ENCODE measurements around the gene SUPT16H. TPM values are rescaled to one million over a fixed set of nuclear protein-coding genes. Genes with fewer than 3 reads are reported as not detected.
A peak's percentile ranks its signal among the peaks of the same experiment; 100 is the strongest.
"Not testable (repeated sequence)": the region's sequence is repeated elsewhere in the genome, so short reads cannot be mapped to it uniquely, and the experiment has no call there.

SUPT16H gene
- total RNA-seq, 1 donor from 2014 or later = 46.8 TPM

DNA sequence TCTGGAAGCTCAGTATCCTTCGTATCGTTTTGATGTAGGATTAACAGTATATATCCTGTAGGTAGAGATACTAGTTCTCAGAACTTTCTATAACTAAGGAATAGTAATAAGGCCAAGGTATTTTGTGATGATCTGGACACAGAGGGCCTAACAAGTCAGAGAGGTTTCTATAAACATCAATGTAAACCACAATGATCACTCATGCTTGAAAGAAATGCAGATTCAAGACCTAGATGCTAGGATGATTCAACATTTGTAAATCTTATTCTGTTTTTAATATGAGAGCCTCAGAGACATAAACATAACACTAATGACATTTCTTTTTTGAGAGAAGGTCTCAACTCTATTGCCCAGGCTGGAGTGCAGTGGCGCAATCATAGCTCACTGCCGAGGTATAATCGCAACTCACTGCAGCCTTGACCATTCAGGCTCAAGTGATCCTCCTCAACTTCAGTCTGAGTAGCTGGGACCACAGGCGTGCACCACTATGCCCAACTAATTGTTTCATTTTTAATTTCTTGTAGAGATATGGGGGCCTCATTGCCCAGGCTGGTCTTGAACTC, 16.2 kb downstream of the SUPT16H start:
- no peak for DNase-seq (ENCODE audit: low spot score)

DNA sequence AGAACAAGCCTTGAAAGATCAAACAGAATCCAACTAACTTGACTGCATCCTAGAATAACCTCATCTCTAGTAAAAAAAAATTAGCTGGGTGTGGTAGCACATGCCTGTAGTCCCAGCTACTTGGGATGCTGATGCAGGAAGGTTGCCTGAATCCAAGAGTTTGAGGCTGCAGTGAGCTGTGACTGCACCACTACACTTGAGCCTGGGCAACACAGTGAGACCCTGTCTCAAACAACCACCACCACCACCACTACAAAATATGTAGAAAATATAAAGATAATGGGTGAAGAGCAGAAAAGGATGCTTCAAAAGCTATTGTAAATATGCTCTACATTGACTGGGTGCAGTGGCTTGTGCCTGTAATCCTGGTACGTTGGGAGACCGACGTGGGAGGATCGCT, 27.3 kb downstream of the SUPT16H start:
- no peak for DNase-seq (ENCODE audit: low spot score)

DNA sequence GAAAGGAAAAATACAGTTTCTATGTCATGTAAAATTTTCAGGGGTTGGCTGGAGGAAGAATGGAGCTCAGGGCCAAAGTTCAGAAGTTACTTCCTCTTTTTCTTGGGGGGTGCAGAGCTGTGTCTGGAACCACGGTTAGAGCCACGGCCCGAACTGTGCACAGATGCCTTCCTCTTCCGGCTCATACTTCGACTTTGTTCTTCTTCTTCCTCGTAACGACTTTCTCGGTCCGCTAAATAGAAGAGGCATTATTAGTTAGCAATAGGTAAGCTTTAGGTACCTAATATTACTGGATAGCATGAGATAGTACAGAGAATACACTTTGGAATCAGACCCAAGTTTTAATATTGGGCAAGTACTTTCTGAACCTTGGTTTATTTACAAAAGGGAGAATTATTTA, 31.2 kb downstream of the SUPT16H start:
- no peak for DNase-seq (ENCODE audit: low spot score)

DNA sequence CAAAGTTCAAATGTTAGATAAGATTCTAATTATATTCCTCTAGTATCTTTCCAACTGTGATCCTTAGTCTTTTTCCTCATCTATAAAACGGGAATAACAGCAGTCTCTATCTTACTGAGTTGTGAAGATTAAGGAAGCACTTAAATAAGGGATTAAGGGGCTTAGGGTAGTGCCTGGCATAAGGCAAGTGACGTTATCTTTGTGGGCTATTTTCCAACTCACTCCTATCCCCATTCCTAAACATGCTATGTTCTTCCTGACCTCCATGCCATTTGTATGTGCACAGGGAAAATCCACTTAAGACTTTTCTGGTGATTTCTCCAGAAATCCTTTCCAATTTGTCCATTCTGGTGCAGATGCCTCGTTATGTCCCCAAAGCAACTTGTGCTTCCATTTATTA, 33.3 kb downstream of the SUPT16H start:
- no peak for DNase-seq (ENCODE audit: low spot score)

DNA sequence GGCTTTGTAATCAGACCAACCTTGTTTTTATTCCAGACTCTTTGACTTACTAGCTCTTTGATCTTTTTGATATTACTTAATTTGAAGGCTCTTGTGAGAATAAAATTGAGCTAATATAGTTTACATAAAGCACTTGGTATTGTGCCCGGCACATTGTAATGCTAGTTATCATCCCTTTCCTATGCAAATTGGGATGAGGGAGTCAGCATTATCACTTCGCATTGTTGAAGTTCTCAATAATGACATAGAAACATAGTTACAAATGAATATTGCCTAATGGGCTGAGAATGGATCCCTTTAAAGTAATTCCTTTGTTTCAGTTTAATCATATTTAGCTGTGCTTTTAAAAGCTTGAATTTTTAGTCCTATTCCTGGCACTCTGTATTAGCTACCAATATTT, 36.6 kb downstream of the SUPT16H start:
- no peak for DNase-seq (ENCODE audit: low spot score)

DNA sequence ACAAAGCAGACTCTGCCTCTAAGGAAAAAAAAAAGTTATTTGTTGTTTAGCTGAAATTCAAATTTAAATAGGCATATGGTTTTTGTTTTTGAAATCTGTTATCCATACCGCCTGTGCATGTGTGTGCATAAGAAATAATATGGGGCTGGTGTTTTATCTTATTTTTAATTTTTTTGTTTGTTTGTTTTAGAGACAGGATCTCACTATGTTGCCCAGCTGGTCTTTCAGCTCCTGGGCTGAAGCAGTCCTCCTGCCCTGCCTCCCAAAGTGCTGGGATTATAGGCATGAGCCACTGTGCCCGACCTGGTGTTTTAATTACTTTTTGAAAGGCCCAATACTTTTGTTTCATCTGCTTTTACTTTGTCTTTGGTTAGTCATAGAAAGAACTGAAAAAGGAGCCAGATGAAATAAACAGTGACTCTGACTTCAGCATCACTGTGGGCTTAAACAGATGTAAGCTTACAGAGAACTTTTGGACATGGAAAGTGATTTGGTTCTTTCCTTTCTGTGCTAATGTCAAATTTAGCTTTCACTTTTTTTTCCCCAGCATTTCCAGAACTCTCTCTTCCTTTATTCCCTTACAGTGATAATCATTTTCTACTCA, 37.2 kb downstream of the SUPT16H start:
- no peak for DNase-seq (ENCODE audit: low spot score)

DNA sequence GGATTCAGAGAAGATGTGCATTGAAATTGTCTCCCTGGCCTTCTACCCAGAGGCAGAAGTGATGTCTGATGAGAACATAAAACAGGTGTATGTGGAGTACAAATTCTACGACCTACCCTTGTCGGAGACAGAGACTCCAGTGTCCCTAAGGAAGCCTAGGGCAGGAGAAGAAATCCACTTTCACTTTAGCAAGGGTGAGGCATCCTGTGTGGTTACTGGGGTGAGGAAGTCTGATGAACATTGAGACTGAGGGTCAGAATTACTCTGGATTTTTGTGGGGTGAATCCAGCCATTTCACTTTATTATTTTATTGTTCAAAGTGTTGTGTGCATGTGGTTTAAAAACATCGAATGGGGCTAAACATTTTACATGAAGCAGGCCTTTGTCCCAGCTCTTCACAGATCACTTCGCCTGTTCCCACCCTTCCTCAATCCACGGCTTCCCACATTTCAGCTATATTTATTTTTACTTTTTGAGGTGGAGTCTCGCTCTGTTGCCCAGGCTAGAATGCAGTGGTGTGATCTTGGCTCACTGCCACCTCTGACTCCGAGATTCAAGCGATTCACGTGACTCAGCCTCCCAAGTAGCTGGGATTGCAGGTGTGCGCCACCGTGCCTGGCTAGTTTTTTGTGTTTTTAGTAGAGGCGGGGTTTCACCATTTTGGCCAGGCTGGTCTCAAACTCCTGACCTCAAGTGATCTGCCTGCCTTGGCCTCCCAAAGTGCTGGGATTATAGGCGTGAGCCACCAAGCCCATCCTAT, 40.6 kb downstream of the SUPT16H start:
- no peak for DNase-seq (ENCODE audit: low spot score)

DNA sequence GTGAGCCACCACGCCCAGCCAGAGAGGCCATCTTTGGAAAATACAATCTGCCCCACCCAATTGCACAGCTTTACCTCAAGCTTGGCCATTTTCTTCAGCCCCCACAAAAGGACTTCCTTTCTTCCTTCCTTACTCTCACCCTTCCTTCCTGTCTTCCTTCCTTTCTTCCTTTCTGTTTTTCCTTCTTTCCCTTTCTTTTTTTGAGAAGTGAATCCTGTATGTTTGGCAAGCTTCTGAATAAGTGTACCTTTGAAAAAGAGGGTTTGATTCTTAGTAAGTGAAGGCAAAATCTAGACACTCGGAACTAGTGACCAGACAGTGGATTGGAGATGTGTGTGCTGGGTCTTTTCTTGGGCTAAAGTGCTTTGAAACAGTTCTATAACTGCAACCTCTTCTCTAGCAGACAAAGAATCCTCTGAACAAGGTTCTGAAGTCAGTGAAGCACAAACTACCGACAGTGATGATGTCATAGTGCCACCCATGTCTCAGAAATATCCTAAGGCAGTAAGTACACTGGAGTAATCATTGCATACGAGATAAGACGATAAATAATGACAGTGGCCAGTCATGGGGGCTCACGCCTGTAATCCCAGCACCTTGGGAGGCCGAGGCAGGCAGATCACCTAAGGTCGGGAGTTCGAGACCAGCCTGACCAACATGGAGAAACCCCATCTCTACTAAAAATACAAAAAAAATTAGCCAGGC, 49.5 kb downstream of the SUPT16H start:
- DNase-seq (ENCODE audit: low spot score) = no peak

DNA sequence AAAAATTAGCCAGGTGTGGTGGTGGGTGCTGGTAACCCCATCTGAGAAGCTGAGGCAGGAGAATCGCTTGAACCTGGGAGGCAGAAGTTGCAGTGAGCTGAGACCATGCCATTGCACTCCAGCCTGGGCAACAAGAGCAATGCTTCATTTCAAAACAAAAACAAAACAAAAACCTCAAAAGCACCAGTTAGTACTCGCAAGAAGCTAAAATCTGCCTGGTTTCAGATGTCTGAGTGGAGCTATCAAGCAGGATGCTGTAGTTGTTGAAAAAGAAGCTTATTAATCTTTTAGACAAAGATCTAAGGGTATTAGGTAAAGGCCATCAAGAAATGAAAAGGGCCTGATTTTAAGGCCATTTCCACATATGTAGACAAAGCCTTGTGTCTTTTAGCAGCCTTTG, 50.9 kb downstream of the SUPT16H start:
- DNase-seq (ENCODE audit: low spot score) = no peak

DNA sequence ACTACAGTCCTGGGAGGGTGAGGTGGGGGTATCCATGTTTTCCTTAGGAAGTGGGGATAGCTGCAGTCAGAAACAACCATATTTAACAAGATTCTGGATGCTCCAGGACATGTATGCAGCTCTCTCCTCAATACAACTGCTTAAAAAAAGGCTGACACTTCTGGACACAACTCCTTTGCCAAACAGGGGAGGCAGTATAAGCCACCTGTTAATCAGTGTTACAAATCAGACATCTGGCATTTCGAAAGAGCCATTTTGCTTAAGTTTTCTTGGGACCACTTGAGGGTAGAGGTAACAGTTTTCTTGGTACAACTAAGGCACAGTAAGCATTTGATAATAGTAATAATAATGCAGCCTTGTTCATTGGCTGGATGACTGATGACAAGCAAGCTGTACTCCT, 56.8 kb downstream of the SUPT16H start:
- no peak for DNase-seq (ENCODE audit: low spot score)

DNA sequence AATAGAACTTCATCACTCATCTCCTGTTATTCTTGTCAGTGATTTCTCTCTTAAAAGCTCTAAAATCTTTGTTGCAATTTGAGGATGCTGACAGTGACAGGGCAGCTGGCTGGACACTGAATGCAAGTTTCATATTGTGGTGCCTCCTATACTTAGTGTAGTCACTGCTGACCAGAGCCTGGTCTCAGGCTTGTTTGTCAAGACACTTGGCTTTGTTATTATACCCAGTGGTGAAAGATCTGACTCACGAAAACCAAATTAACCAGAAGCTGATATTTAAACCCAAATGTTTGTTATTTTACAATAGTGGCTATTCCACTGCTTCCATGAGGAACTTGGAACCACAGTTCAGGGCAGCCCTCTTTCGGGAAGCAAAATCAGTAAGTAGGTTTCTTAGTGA, 61.1 kb downstream of the SUPT16H start:
- no peak for DNase-seq (ENCODE audit: low spot score)

DNA sequence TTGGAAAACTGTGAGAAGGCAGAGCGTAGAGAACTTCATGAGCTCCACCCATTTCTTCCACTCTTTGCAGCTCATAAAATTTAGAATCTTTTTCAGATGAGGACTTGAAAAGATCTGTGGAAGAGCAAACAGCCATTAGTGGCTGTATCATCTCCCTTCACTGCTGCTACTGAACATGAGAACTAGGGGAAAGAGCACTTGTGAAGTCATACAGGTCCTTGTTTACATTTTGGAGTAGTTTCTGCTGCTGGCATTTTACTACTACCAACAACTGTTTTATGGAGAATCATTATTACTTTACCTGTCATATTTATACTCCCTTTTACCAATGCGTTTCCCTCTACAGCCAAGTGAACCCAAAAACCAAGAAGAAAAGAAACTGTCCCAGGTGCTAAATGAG, 62.9 kb downstream of the SUPT16H start:
- DNase-seq (ENCODE audit: low spot score) = no peak

DNA sequence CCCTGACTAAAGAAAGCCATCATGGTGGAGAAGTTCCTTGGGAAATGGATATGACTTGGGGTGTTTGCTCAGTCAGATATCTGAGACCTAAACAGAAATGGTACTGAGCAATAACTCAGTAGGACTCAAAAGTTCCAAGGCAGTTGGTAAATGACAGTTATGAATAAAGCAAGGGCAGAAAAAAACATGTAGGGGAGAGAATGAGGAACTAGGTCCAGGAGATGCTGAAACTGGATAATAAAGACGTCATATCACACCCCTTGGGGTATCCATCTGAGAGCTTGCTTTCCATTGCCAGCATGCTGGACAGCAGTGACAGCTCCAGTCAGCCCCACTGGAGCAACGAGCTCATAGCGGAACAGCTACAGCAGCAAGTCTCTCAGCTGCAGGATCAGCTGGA, 66.4 kb downstream of the SUPT16H start:
- DNase-seq (ENCODE audit: low spot score) = no peak

DNA sequence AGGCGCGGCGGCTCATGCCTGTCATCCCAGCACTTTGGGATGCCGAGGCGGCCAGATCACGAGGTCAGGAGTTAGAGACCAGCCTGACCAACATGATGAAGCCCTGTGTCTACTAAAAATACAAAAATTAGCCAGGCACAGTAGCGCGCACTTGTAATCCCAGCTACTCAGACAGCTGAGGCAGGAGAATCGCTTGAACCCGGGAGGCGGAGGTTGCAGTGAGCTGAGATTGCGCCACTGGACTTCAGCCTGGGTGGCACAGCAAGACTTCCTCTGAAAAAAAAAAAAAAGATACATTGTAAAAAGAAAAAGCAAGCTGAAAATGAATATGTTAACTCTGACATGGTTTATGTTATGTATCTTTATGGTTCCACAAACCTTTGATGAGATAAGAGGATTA, 70.3 kb downstream of the SUPT16H start:
- DNase-seq (ENCODE audit: low spot score) = no peak

DNA sequence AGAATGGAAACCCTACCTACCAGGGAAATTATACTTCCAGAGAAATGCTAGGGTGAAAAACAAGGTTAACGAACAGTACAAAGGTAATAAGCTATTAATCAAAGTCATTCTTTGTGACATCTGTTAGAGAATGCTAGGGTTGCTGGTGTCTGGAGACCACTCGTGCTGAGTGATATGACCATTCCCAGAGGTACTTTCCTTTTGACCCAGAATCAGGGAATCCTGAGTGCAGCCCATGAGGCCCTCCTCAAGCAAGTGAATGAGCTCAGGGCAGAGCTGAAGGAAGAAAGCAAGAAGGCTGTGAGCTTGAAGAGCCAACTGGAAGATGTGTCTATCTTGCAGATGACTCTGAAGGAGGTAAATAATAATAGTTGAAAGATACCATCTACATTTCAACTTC, 72.2 kb downstream of the SUPT16H start:
- no peak for DNase-seq (ENCODE audit: low spot score)

DNA sequence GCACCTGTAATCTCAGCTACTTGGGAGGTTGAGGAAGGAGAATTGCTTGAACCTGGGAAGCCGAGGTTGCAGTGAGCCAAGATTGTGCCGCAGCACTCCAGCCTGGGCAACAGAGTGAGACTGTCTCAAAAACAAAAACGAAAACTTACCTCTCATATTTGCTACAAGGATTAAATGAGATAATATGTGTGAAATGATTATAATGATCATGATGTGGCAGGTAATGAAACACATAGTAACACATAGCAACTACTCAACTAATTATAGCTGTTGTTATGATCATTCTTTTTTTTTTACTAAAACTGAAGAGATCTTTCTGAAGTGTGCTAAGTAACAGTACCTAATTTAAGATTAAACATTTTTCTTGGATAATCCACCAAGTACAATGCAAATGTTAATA, 73.9 kb downstream of the SUPT16H start:
- no peak for DNase-seq (ENCODE audit: low spot score)

DNA sequence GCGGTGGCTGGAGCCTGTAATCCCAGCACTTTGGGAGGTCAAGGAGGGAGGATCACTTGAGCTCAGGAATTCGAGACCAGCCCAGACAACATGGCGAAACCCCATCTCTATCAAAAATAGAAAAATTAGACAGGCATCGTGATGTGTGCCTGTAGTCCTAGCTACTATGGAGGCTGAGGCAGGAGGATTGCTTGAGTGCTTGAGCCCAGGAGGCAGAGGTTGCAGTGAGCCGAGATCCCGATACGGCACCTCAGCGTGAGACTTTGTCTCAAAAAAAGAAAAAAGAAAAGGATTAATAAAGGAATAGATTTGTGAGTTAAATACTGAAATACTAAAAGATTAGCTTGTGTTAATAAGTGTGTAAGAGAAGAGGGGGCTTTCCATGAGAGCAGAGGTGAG, 74.6 kb downstream of the SUPT16H start:
- DNase-seq (ENCODE audit: low spot score) = no peak

DNA sequence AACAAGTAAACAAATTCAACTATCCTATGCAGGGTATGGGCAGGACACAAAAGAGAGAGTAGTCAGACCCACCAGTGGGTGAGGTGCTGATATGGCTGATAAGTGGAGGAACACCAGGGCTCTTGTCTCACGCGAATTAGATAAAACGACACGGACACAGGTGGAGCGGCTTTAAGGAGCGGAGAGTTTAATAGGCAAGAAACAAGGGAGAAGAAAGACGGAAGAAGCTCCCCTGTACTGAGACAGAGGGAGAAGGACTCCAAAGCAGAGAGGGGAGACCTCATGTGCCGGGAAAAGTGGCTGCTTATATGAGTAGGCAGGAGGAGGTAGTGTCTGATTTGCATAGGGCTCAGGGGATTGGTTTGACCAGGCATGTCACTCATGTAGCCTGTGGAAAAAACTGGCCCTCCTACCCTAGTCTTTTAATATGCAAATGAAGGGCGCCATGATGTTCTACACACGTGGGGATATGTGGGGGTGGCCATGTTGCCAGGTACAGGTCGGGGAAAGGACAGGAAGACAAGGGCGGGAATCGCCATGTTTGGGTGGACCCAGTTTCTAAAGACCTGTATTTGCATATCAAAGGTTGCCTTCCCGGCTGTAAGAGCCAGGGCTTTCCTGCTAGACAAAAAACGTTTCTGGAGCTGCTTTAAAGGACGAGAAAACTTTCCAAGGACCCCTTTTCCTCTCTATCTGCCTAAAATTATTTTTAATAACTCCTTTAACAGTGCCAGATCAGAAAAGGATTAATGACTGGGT, 75.2 kb downstream of the SUPT16H start:
- peak; percentile 85 for DNase-seq (ENCODE audit: low spot score)

DNA sequence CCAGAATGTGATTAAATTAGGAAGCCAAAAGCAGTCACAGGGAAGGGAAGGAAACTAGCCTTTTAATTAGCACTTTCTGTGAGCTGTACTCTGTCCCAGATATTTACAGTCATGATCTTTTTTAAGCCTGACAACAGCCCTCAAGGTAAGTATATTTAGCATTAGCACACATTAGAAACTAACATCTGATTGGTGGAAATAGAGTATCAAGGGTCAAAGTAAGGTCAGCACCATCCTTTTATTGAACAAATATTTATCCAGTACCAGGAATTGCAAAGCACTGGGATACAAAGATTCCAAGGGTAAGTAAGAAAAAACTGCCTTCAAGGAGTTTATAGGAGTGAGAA, 75.7 kb downstream of the SUPT16H start:
- DNase-seq (ENCODE audit: low spot score) = no peak

DNA sequence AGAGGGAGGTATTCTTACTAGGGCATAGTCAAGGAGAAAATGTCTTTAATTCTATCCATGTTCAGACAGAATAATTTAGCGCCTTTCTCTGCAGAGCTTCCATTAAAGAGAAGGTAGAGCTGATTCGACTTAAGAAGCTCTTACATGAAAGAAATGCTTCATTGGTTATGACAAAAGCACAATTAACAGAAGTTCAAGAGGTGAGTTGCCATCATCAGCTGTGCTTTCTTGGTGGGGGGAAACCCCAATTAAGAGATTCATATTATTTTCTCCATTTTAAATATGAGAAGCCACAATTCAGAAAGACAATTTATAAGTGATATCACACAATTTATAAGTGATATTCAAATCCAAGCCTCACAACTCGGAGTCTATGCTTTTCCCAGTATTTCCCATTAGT, 76.2 kb downstream of the SUPT16H start:
- no peak for DNase-seq (ENCODE audit: low spot score)

DNA sequence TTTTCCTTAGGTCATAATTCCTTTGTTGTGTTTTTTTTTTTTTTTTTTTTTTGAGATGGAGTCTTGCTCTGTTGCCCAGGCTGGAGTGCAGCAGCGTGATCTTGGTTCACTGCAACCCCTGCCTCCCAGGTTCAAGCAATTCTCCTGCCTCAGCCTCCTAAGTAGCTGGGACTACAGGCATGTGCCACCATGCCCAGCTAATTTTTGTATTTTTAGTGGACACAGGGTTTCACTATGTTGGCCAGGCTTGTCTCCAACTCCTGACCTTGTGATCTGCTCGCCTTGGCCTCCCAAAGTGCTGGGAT, 81.0 kb downstream of the SUPT16H start:
- not testable (repeated sequence) for DNase-seq (ENCODE audit: low spot score)

All from mucosa of gallbladder (tissue), 1 donor.